Left ventricle myocardium superior (tissue), 1 donor: Measurements from ENCODE around the gene OR2L3. TPM values are rescaled to one million over a fixed set of nuclear protein-coding genes. Genes with fewer than 3 reads are reported as not detected.
"Not testable (repeated sequence)": the region's sequence is repeated elsewhere in the genome, so short reads cannot be mapped to it uniquely, and the experiment has no call there.

Source experiments
- ATAC-seq: fragments of 200-7000 bp; cut with Tn5 transposase; one replicate; pipeline ENCODE4 v1.9.1; 2020; ENCODE audit warnings: mild to moderate bottlenecking, moderate library complexity
- DNase-seq: peaks from one replicate; pipeline ENCODE4 v3.0.0-alpha.2; 2020
- intact Hi-C: fragments of 100-400 bp; cut with micrococcal nuclease; formaldehyde crosslinking; loops from one replicate; pipeline ENCODE4 v1.11.0; 2022
- long read RNA-seq: library from polyadenylated mRNA; unstranded; transcript quantifications from one replicate; pipeline ENCODE4 v2.0.0, GENCODE V29; 2021
- total RNA-seq: library from RNA; stranded (reverse); fragmentation: NEBNext Ultra II Directional; extraction: Animal tissue kit (Norgen Biotek cat#: 25700); gene quantifications from one replicate; pipeline ENCODE4 v1.2.1, GENCODE V29; 2021
- donor health status: DM: no; HTN: yes; CAD: no; lungs with severe emphysema.

OR2L3 gene
- total RNA-seq: not detected
- long read RNA-seq: 0 reads

GRCh38 chr1:248046536-248046935 lies at the start of gene OR2L3:
Gene OR2L3, plus strand, starts transcription at chr1:248046836. Its CDS starts 13,846 bp downstream, at chr1:248060682.
- intact Hi-C loops: no loop called here
- DNase-seq (no peak), ATAC-seq (no peak)

DNA sequence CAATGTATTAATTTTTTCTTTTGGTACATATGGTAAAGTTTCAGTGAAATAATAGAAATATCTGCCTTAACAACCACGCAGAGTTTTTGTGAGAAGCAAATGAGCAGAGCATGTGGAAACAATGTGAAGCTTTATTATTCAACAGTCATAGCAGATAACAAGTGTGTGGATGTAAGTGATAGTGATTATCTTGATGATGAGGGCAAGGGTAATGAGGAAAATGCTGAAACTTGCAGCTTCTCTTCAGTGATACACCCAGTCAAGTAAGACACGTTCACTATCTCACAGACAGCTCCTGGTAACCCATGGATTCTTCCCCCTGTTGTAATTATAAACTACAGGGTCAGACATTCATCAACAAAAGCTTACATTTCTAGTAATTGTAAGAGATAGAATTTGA lies 47.8 kb upstream of the OR2L3 start:
- no peak for DNase-seq
- no peak for ATAC-seq
- intact Hi-C loops: no loop called here

DNA sequence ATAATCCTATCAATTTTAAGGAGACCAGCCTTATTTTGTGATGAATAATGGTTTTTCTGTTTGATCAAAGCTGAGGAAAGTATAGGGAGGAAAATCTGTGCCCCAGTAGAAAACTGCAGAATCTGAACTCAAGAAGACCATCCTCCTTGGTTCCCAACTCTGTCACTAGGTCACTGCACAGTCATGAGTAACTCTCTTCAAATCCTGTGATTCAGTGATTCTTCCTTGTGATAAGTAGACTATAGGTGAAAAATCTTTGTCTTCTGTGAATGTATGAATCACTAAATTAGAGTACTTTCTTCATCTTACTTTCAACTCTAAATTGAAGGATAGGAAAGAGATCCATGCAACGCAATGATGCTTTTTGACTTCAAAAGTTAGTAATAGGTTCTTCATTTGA lies 46.5 kb upstream of the OR2L3 start:
- DNase-seq: no peak
- no peak for ATAC-seq
- intact Hi-C loops: no loop called here

GRCh38 chr1:248007778-248008177 lies 38.9 kb upstream of the OR2L3 start:
- ATAC-seq (no peak), DNase-seq (no peak)
- intact Hi-C loops: no loop called here

DNA sequence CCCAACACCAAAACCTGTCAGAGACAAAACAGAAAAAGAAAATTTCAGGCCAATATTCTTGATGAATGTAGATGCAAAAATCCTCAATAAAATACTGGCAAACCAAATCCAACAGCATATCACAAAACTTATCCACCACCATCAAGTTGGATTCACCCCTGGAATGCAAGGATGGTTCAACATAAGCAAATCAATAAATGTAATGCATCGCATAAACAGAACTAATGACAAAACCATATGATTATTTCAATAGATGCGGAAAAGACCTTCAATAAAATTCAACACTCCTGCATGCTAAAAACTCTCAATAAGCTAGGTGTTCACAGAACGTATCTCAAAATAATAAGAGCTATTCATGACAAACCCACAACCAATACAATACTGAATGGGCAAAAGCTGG lies 37.0 kb upstream of the OR2L3 start:
- no peak for ATAC-seq
- intact Hi-C loops: no loop called here
- DNase-seq: no peak

GRCh38 chr1:248013229-248013710 lies 33.4 kb upstream of the OR2L3 start, which contains the start of gene OR2L5:
Gene OR2L5, plus strand, starts transcription at chr1:248013660. Its CDS starts 8,288 bp downstream, at chr1:248021948.
- ATAC-seq (no peak), DNase-seq (no peak)
- intact Hi-C loops: no loop called here

GRCh38 chr1:248015803-248016202 lies 30.8 kb upstream of the OR2L3 start:
- intact Hi-C loops: no loop called here
- DNase-seq (no peak), ATAC-seq (no peak)

DNA sequence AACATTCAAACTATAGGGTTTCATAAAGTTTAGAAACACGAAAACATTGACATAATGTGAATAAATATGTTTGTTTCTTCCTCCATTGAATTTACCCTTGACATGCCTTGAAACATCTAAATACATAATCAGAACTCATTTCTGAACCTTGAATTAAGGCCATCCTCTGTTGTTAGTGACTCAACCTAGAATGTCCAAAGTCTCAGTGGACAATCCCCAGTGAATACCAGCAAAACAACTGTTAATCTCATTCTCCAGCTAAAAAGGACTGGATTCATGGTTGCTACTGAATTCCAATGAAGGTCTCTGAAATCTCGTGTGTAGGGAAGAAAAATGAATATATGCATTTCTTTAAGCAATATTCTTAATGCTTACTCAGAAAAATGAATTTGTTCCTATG lies 16.9 kb upstream of the OR2L3 start, which contains the start of gene OR2L2:
TSS of gene OR2L2 (plus strand) at position 301 of the 400 bp plus-strand sequence. CDS start 8,198 bp downstream, outside the sequence.
- intact Hi-C loops: no loop called here
- no peak for DNase-seq
- ATAC-seq: no peak

DNA sequence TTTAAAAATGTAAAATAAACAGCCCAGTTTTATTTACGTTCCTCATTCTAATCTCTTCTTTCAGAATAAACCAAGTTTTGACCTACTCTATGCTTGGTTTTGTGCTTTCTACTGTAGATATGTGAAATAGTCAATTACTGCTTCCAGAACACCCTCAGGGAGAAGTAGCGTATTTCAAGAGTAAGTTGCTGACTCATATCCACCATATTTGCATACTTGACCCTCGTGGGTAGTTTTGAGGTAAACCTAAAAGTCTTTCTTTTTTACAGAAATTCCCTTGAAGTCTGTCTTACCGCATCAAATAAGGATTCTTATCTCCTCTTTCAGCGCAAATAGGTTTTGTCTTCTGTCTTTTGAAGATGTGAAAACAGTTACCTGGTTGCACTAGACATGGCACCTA lies 1.4 kb upstream of the OR2L3 start:
- no peak for DNase-seq
- no peak for ATAC-seq
- intact Hi-C loops: no loop called here

DNA sequence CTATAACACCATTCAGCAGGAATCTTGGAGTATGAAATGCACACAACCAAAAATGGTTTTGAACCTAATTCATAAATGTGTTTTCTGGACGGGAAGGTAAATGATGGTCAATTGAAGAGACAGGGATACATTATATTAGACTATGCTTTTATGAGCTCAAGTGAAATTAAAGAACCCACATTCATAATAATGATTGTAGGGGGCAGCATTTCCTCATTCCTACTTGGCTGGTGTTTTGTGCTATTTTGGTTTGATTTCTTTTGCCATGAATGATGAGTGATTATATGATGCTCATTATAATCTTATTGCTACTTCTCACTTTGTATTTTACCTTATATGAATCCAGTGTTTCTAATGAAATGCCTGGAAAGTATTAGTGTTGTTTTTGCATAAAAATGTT lies 372 bp downstream of the OR2L3 start:
- ATAC-seq (no peak), DNase-seq (no peak)
- intact Hi-C loops: no loop called here

GRCh38 chr1:248054671-248055070 lies 8.0 kb downstream of the OR2L3 start:
- intact Hi-C loops: no loop called here
- no peak for ATAC-seq
- no peak for DNase-seq

GRCh38 chr1:248055261-248055660 lies 8.6 kb downstream of the OR2L3 start:
- ATAC-seq (no peak), DNase-seq (no peak)
- intact Hi-C loops: no loop called here

DNA sequence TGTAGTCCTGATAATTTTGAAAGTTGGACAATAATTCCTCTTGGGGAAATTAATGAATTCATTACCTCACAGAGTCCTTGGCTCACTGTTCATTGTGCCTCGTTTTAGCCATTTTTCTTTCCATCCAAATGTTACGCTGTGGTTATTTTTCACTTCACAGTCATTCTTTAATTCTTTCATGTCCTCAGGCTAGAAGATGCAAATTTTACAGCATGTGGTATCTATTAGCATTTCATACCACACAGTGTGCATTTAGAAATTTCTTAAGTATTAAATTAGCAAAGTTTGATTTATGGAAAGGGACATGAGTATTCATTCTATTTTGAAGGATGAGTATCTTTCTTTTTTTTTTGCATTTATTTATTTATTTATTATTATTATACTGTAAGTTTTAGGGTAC lies 18.4 kb downstream of the OR2L3 start:
- intact Hi-C loops: no loop called here
- no peak for DNase-seq
- no peak for ATAC-seq

- DNase-seq (no peak), ATAC-seq (no peak)
- intact Hi-C loops: no loop called here
These were observed 19.0 kb downstream of the OR2L3 start for GRCh38 chr1:248065604-248066003.

DNA sequence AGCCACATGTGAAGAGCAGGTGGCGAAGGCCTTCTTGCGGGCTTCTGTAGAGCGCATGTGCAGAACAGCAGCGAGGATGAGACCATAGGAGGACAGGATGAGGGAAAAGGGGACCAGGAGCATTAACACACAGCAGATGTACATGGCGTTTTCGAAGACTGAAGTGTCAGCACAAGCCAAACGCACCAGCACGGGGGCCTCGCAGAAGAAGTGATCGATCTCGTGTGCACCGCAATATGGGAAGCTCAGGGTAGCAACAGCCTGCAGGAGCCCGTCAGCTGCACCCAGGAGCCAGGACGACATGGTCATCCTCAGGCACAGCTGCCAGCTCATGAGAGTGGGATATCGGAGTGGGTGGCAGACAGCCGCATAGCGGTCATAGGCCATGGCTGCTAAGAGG lies 37.2 kb downstream of the OR2L3 start:
- intact Hi-C loops, ATAC-seq, DNase-seq: not testable (repeated sequence)

- ATAC-seq (no peak), DNase-seq (no peak)
- intact Hi-C loops: no loop called here
These were observed 48.2 kb downstream of the OR2L3 start, which contains the start of gene OR2L13 for GRCh38 chr1:248094884-248095283. Gene OR2L13, plus strand, starts transcription at chr1:248095184. Its CDS starts 4,192 bp downstream, at chr1:248099376.

- ATAC-seq (no peak), DNase-seq (no peak)
- intact Hi-C loops: no loop called here
These were observed 51.9 kb downstream of the OR2L3 start for GRCh38 chr1:248098529-248098928.

GRCh38 chr1:248102847-248103246 lies 56.2 kb downstream of the OR2L3 start:
- no peak for ATAC-seq
- intact Hi-C loops: no loop called here

DNA sequence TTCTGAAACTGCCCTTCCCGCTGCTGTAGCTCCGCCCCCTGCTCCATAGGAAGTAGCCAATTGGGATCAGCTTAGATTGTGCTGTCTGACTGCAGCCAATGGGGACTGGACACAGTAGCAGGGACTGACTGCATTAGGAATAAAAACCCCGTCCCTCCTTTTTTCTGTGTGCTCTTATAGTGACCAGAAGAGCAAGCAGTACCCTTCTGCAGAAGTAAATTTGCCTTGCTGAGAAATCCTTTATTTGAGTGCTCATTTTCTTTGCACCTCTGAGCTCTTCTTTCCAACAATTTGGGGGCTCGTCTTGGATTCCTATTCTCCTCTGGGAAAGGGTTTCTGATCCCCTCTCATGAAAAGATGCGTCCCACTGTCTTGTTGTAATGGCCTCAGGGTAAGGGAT lies 64.5 kb downstream of the OR2L3 start:
- DNase-seq (no peak), ATAC-seq (no peak)
- intact Hi-C loops: no loop called here

More at GRCh38 chr1:248102847-248103246, 56.2 kb downstream of the OR2L3 start:
- no peak for DNase-seq
